Kidney tubule cell (primary cell): ENCODE measurements around the gene CR1L.
"Not testable (repeated sequence)": the region's sequence is repeated elsewhere in the genome, so short reads cannot be mapped to it uniquely, and the experiment has no call there.

ENCODE experiments used
- DNase-seq: peaks from one replicate; pipeline ENCODE4 v3.0.0-alpha.2; 2018; ENCODE audit warnings: low spot score

Gene CR1L

DNA sequence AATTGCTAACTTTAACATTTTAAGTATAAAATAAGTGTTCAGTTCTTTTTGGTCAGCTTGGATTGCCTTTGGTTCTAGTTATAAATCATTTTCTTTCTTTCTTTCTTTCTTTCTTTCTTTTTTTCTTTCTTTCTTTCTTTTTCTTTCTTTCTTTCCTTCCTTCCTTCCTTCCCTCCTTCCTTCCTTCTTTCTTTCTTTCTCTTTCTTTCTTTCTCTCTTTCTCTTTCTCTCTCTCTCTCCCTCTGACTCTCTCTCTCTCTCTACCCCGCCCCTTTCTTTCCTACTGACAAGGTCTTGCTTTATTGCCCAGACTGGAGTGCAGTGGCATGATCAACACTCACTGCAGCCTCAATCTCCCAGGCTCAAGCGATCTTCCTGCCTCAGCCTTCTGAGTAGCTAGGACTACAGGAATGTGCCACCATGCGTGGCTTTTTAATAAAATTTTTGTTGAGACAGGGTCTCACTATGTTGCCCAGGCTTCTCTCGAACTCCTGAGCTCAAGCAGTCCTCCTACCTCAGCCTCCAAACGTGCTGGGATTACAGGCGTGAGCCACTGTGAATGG lies 38.0 kb downstream of the CR1L start:
- DNase-seq, result not testable (repeated sequence)

- not testable (repeated sequence) for DNase-seq
Observed at GRCh38 chr1:207690551-207690950, 45.6 kb downstream of the CR1L start.

- DNase-seq, result no peak
Observed at GRCh38 chr1:207691010-207691409, 46.1 kb downstream of the CR1L start.

DNA sequence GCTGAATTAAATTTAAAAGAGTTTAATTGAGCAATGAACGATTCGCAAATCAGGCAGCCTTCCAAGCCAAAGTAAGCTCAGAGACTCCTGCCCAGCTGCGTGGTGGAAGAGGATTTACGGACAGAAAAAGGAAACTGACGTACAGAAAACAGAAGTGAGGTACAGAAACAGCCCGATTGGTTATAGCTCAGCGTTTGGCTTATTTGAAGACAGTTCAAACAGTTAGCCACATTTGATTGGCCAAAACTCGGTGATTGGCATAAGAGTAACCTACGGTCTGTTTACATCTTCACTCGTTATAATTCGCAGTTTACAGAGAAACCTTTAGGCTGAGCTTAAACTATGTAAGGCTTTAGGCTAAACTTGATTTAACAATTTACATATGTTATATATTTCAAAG lies 46.9 kb downstream of the CR1L start:
- DNase-seq, result no peak

- not testable (repeated sequence) for DNase-seq
Observed at GRCh38 chr1:207692291-207692690, 47.4 kb downstream of the CR1L start.

DNA sequence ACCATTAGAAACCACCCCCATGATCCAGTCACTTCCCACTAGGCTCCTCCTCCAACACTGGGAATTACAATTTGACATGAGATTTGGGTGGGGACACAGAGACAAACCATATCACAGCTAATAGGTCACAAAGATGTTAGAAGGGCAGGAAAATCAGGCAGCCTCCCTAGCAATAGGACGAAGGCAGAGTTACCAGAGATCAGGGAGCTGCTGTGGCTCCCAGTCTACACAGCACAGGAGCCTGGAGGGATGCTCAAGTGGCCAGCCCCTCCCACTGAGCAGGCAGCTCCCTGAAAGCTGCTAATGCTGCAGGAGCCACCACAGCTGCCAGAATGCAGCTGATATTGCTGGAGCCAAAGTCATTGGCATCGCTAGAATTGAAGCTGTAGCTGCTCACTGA lies 51.0 kb downstream of the CR1L start:
- DNase-seq, result no peak

- DNase-seq, result peak; percentile 62
Observed at GRCh38 chr1:207698822-207699483, 54.0 kb downstream of the CR1L start.

- DNase-seq, result no peak
Observed at GRCh38 chr1:207702317-207702716, 57.4 kb downstream of the CR1L start.

DNA sequence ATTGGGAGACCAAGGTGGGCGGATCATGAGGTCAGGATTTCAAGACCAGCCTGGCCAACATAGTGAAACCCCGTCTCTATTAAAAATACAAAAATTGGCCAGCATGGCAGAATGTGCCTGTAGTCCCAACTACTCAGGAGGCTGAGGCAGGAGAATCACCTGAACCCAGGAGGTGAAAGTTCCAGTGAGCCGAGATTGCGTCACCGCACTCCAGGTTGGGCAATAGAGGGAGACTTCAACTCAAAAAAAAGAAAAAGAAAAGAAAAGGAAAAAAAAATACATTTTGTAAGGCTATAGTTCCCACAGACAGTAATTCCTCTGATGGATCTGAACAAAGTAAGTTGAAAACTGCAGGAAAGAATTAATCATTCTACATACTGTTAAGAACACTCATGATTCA lies 58.8 kb downstream of the CR1L start:
- DNase-seq, result no peak

- peak; percentile 81 for DNase-seq
Observed at GRCh38 chr1:207708004-207708403, 63.1 kb downstream of the CR1L start.

DNA sequence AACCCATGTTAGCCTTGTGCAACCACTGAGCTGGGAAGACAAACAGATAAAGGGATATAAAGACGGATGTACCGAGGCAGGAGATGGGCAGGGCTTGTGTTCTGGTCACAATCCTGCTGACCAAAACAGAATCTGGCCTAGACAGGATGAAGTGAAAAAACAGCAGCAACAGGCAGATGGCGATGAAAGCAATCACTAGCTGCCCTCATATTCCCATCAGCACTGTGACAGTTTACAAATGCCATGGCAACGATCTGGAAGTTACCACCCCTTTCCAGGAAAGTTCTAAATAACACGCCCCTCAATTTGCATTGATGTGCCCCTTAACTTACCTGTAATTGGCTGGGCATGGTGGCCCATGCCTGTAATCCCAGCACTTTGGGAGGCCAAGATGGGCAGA lies 66.4 kb downstream of the CR1L start:
- peak; percentile 14 for DNase-seq

DNA sequence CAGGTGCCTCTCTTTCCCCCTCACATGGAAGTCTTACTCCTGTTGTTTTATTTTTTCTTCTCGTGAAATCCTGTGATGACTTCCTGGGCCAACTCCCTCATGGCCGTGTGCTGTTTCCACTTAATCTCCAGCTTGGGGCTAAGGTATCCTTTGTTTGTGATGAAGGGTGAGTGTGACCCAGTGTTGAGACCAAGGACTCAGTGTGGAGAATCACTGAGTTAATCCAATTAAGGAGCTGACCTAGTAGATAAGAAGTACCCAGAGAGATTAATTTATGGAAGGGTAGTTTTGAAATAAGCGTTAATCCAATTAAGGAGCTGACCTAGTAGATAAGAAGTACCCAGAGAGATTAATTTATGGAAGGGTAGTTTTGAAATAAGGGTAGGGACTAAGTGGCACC lies 67.8 kb downstream of the CR1L start:
- DNase-seq, result not testable (repeated sequence)

DNA sequence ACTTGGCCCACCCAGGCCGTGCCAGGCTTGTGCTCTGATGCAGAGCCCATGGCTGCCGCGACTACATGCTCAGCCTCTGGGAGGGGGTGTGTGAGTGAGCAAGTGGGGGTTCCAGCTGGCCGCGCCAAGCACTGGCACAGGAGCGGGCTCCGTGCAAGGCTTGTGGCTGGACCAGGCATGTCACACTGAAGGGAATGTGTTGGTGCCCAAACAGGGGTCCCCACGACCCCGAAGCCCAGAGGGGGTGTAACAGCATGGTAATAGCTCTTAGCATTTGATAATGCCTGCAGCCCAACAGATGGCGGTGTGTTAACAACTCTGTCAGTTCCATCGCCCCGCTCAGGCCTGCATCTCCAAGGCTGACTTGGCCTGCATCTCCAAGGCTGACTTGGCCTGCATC lies 68.6 kb downstream of the CR1L start:
- no peak for DNase-seq

GRCh38 chr1:207719234-207719633 lies 74.3 kb downstream of the CR1L start:
- DNase-seq, result no peak

- DNase-seq, result peak; percentile 30
Observed at GRCh38 chr1:207728200-207728858, 83.4 kb downstream of the CR1L start.

DNA sequence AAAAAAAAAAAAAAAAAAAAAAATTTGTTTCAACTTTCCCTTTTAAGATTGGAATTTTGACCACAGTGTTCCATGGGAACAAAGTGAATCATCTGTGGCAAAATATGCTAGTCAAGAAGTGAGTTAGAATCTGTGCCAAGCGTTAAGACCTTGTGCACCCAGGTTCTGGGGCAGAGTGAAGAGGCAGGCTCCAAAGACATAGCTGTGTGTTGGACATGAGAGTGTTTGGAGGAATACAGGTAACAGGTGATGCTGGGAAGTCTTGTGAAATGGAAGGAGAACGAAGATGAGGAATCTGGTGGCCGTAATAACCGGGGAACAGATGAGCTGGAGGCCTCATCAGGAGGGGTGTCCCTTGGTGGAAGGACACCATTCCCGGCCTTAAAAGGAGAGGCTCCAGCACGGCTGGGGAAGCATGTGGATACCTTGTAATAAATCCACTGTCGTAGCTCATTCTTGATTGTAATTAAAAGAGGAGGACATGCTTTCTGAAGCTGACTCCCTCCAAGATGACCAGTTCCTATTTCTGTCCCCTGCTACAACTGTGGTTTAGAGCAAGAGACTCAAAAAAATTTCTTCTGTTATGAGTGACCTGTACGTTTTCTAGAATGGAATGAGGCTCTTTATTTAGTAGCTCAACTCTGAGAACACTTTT lies 92.7 kb downstream of the CR1L start:
- DNase-seq, result not testable (repeated sequence)

DNA sequence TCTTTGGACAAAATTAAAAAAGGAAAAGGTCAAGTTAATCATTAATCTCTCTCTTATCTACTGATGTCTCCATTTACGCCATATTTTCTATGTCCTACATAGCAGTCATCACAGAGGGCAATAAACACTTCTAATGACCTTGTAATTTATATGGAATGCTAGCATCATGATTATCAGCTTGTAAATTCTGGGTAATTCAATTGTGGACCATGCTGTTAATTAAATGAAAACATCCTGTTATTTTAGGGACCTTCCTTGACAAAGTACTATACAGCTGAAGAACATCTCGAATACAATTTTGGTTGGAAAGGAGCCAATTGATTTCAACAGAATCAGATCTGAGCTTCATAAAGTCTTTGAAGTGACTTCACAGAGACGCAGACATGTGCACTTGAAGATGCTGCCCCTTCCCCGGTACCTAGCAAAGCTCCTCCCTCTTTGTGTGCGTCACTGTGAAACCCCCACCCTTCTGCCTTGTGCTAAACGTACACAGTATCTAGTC lies 93.3 kb downstream of the CR1L start:
- not testable (repeated sequence) for DNase-seq

DNA sequence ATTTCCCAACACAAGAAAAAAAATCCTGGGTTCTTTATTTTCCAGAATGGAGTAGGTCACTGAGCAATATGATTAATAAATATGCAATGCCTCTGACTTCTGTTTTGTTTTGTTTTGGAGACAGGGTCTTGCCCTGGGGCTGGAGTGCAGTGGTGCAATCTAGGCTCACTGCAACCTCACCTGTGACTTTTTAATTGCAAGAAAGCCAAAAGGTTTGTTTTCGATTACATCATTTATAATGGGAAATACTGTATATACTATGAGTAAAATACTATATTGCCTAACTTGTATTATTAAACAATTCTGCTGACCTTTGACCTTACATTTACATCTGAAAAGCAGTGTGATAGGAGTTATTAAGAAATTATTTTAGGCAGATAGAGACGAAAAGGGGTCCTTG lies 95.3 kb downstream of the CR1L start:
- DNase-seq, result no peak

GRCh38 chr1:207742850-207743555 lies 98.1 kb downstream of the CR1L start:
- no peak for DNase-seq

DNA sequence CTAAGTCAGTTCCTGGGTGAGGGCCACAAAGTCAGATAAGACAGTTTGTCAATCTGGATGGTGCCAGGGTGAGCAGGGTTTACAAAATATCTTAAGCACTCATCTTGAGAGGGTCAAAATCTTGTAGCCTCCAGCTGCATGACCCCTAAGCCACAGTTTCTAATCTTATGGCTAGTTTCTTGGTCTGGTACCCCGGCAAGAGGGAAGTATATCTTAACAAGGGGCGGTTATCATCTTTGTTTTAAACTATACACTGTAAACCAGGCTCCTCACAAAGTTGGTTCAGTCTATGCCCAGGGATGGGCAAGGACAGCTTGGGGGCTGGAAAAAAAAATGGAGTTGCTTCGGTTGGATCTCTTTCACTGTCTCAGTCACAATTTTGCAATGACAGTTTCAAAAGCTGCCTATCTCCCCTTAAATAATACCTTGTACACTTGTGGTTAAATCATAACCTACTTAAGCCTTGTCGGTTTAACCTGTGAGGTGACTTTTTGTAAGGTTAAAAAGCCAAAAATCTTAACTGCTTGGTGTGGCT lies 99.1 kb downstream of the CR1L start:
- no peak for DNase-seq

DNA sequence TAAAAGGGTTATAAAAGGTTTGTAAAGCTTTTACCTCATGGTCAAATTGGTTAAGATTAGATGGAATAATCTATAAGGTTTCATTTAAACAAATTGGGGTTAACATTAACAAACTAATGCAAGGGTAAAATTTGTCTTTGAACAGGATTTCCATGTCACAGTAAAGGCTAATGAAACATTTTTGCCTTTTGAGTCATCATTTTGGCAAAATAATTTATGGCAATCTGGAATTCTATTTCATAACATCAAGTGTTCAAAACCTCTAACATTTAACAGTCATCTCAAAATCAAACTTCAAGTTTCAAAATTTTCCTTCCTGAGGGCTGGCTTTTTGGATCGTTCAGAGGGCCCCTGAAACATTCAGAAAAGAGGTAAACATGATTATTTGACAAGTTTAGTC lies 100.4 kb downstream of the CR1L start:
- no peak for DNase-seq
